ENCODE results near the gene KIRREL1.

DNA sequence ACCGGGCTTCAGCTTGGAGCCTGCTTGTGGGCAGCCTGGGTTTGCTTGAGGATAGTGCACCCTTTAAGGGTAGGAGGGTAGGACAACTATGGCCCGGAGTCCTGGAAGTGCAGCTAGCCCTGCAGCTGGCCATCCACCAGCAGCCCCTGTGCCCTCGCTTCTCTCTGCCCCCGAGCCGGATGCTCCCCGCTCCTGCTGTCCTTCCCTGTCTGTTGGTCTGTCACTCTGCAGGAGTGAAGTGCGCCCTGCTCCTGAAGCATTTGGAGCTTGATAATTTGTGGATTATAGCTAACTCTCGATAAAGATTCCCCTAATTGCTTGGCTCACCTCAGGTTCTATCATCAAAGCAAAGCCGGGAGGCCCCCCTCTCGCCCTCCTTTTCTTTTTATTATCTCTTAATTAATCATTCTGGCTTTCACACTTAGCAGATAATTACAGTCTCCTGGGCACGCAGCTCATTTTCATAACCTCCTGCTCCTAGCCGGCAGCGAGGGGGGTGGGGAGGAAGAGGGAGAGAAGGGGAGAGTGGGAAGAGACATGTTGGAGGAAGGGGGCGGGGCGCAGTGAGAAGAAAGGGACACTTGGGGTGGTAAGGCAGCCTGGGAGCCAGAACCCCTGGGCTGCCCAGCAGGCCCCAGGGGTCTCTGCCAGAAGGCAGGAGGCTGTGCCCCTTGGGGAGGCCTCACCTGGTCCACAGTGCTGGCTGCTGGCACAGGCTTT lies 14.4 kb downstream of the KIRREL1 start:
- no peak for TF ChIP-seq EZH2 (IDR thresholded peaks at IDR 0.05; ENCODE audit: insufficient read depth, low read length)
- TF ChIP-seq, protein P1, sequence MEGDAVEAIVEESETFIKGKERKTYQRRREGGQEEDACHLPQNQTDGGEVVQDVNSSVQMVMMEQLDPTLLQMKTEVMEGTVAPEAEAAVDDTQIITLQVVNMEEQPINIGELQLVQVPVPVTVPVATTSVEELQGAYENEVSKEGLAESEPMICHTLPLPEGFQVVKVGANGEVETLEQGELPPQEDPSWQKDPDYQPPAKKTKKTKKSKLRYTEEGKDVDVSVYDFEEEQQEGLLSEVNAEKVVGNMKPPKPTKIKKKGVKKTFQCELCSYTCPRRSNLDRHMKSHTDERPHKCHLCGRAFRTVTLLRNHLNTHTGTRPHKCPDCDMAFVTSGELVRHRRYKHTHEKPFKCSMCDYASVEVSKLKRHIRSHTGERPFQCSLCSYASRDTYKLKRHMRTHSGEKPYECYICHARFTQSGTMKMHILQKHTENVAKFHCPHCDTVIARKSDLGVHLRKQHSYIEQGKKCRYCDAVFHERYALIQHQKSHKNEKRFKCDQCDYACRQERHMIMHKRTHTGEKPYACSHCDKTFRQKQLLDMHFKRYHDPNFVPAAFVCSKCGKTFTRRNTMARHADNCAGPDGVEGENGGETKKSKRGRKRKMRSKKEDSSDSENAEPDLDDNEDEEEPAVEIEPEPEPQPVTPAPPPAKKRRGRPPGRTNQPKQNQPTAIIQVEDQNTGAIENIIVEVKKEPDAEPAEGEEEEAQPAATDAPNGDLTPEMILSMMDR (IDR thresholded peaks at IDR 0.05; ENCODE audit: insufficient read depth, low read depth, low read length), result no peak
